ENCODE measurements around the gene SAFB.

DNA sequence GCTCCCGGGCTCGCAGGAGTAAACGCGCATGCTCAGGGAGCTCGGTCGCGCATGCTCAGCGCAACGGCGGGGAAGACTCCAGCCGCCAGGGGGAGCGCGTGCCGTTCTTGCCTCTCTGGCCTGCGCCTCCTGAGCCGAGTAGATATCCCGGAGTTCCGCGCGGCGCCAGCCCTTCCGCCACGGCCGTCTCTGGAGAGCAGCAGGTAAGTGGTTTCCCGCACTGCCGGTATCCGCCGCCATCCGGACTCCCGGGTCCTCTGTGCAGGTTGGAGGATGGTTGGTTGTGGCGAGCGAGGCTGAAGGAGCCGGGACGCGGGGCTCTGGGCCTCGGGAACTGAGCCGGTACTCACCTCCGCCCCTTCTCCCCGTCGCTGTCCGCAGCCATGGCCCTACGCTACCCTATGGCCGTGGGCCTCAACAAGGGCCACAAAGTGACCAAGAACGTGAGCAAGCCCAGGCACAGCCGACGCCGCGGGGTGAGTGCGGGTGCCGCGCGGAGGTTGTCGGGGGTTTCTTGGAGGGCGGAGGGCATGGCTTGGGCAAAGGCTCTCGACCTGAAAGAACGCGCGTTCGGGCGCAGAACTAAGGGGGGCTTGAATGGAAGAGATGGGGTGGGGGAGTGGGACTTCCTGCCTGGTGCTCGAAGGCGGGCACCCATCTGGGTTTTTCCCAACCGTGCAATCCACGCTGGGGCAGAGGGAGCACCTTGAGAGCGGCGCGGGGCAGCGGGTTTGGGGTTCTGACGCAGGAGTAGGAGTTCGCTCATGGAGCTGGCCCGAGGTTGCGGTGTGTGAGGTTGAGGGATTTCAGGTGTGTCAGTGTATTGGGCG lies 67.5 kb downstream of the SAFB start, which contains the start of gene RPL36:
- TF ChIP-seq EP300 (IDR thresholded peaks at IDR 0.05; ENCODE audit: low read depth) (no peak), POLR2AphosphoS5 (IDR thresholded peaks at IDR 0.05) (peak; percentile 95 to 99 (median 99))
- TF ChIP-seq, protein P1, sequence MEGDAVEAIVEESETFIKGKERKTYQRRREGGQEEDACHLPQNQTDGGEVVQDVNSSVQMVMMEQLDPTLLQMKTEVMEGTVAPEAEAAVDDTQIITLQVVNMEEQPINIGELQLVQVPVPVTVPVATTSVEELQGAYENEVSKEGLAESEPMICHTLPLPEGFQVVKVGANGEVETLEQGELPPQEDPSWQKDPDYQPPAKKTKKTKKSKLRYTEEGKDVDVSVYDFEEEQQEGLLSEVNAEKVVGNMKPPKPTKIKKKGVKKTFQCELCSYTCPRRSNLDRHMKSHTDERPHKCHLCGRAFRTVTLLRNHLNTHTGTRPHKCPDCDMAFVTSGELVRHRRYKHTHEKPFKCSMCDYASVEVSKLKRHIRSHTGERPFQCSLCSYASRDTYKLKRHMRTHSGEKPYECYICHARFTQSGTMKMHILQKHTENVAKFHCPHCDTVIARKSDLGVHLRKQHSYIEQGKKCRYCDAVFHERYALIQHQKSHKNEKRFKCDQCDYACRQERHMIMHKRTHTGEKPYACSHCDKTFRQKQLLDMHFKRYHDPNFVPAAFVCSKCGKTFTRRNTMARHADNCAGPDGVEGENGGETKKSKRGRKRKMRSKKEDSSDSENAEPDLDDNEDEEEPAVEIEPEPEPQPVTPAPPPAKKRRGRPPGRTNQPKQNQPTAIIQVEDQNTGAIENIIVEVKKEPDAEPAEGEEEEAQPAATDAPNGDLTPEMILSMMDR (IDR thresholded peaks at IDR 0.05): peak; percentile 95 to 99 (median 97)

All from transverse colon (tissue), 4 donors.